Panc1 (cell line): ENCODE results near the gene PBOV1. TPM values are rescaled to one million over a fixed set of nuclear protein-coding genes. Genes with fewer than 3 reads are reported as not detected.

ENCODE experiments used
- ATAC-seq: fragments of 200-7000 bp; cut with Tn5 transposase; 2 replicates; pipeline ENCODE4 v1.9.1; 2020; ENCODE audit warnings: mild to moderate bottlenecking, moderate library complexity
- BruUV-seq: library from RNA; stranded (reverse); fragments of 400-500 nt; replicated peaks from 2 replicates; lab custom pipeline; 2021; lab: Mats Ljungman, UMichigan
- CTCF ChIA-PET: fragments of 300-600 bp; sonication (Branson Sonifier 250); formaldehyde crosslinking; loops from one replicate; lab custom pipeline; 2022; ENCODE audit warnings: antibody characterized with exemption; lab: Charles Lee
- POLR2A ChIA-PET: fragments of 300-600 bp; sonication (Branson Sonifier 250); formaldehyde crosslinking; loops from one replicate; lab custom pipeline; 2022; ENCODE audit warnings: antibody characterized with exemption; lab: Charles Lee
- DNase-seq: peaks from one replicate; pipeline ENCODE4 v3.0.0-alpha.2; 2010; ENCODE audit warnings: low read depth, low spot score
- H3K27ac ChIP-seq: 2 replicates; pipeline ENCODE4 v1.5.1; 2011; ENCODE audit warnings: mild to moderate bottlenecking, low read length, inconsistent platforms
- H3K27me3 ChIP-seq: fragments of 200-500 bp; sonication (Bioruptor generic); 2 replicates; pipeline ENCODE4 v1.6.0; 2014; ENCODE audit warnings: low read length, inconsistent platforms; ENCODE audit not compliant: control insufficient read depth, insufficient read depth
- H3K36me3 ChIP-seq: fragments of 200-500 bp; sonication (Bioruptor generic); 2 replicates; pipeline ENCODE4 v1.5.1; 2014; ENCODE audit warnings: inconsistent platforms, mild to moderate bottlenecking, low read length, moderate library complexity; ENCODE audit not compliant: control insufficient read depth, insufficient read depth
- H3K4me1 ChIP-seq: 2 replicates; pipeline ENCODE4 v1.5.1; 2011; ENCODE audit warnings: inconsistent platforms, mild to moderate bottlenecking, low read length, moderate library complexity; ENCODE audit not compliant: control insufficient read depth, insufficient read depth
- H3K4me3 ChIP-seq, 2 experiments: 2 replicates each; pipeline ENCODE4 v1.5.1; 2011 to 2012; ENCODE audit warnings: low read depth in 2 of 2, low read length in 2 of 2, mild to moderate bottlenecking in 2 of 2, inconsistent platforms in 1 of 2, moderate library complexity in 1 of 2
- H3K9me3 ChIP-seq: fragments of 200-500 bp; sonication (Bioruptor generic); 2 replicates; pipeline ENCODE4 v1.5.1; 2014; ENCODE audit warnings: low read depth, mild to moderate bottlenecking, inconsistent platforms, low read length, moderate library complexity; ENCODE audit not compliant: control insufficient read depth, insufficient read depth
- POLR2AphosphoS5 ChIP-seq: IDR thresholded peaks from 2 replicates; pipeline ENCODE4 v1.6.1; 2012; ENCODE audit warnings: mild to moderate bottlenecking, low read depth, low read length, moderate library complexity
- SIN3A ChIP-seq: IDR thresholded peaks from 2 replicates; pipeline ENCODE4 v1.6.1; 2012; ENCODE audit warnings: low read depth, mild to moderate bottlenecking, low read length, moderate library complexity, borderline replicate concordance; ENCODE audit not compliant: insufficient read depth
- TCF7L2 ChIP-seq: IDR thresholded peaks from 2 replicates; pipeline ENCODE4 v1.6.1; 2011; ENCODE audit warnings: mild to moderate bottlenecking, low read depth, low read length, inconsistent platforms
- in situ Hi-C: cut with HindIII; loops from 2 replicates; pipeline ENCODE4 v1.10.0; 2016; ENCODE audit warnings: low sequenced_read_pairs, low pct_unique_long_range_greater_than_20kb
- intact Hi-C: fragments of 100-400 bp; cut with micrococcal nuclease; formaldehyde crosslinking; loops from one replicate; pipeline ENCODE4 v1.10.0; 2022; ENCODE audit not compliant: unreplicated experiment
- total RNA-seq: library from RNA; stranded (reverse); gene quantifications from one replicate; pipeline ENCODE4 v1.2.1, GENCODE V29; 2021; ENCODE audit not compliant: unreplicated experiment
- TF ChIP-seq, protein P1 (sequence below): fragments of 450-650 bp; IDR thresholded peaks from 2 replicates; pipeline ENCODE4 v1.5.1; 2017; ENCODE audit warnings: mild to moderate bottlenecking
- TF ChIP-seq, protein P2 (sequence below), 2 experiments: IDR thresholded peaks; 2 replicates each; pipeline ENCODE4 v1.6.1; 2011 to 2012; ENCODE audit warnings: low read depth in 2 of 2, control low read depth in 1 of 2, low read length in 1 of 2, mild to moderate bottlenecking in 1 of 2, moderate library complexity in 1 of 2; ENCODE audit not compliant: insufficient read depth in 1 of 2

PBOV1 gene
- total RNA-seq, 1 experiment from 2014 or later, result not detected

DNA sequence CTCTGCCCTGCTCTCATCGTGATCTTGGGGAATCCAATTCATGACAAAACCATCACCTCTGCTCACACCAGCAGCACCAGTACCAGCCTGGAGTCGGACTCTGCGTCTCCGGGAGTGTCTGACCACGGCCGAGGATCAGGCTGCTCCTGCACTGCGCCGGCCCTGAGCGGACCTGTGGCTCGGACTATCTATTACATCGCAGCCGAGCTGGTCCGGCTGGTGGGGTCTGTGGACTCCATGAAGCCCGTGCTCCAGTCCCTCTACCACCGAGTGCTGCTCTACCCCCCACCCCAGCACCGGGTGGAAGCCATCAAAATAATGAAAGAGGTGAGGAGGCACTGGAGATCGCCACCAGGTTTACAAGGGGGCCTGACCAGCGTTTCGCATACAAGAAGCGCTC is 37.2 kb upstream of the PBOV1 start:
- Histone ChIP-seq H3K27me3 (no peaks in the 10 kb centered on the region; the same call in 1 of the 2 replicates), H3K9me3 (no peaks in the 10 kb centered on the region), H3K4me3 (no peak overlapping the region), H3K27ac (no peak overlapping the region), H3K36me3 (no peaks in the 10 kb centered on the region), H3K4me1 (no peaks in the 10 kb centered on the region)
- no TSS peak for BruUV-seq
- intact Hi-C loops (no loop called here), in situ Hi-C loops (no loop called here)
- CTCF ChIA-PET, result interaction anchor here (0.6 kb wide), 1 partner anchor 246 kb away, joined by 3 read pairs; no protein-coding TSS in a partner anchor
- DNase-seq (no peak), ATAC-seq (no peak)
- POLR2A ChIA-PET, result no interaction called here
- no peak for TF ChIP-seq POLR2AphosphoS5
- TF ChIP-seq, protein P1, sequence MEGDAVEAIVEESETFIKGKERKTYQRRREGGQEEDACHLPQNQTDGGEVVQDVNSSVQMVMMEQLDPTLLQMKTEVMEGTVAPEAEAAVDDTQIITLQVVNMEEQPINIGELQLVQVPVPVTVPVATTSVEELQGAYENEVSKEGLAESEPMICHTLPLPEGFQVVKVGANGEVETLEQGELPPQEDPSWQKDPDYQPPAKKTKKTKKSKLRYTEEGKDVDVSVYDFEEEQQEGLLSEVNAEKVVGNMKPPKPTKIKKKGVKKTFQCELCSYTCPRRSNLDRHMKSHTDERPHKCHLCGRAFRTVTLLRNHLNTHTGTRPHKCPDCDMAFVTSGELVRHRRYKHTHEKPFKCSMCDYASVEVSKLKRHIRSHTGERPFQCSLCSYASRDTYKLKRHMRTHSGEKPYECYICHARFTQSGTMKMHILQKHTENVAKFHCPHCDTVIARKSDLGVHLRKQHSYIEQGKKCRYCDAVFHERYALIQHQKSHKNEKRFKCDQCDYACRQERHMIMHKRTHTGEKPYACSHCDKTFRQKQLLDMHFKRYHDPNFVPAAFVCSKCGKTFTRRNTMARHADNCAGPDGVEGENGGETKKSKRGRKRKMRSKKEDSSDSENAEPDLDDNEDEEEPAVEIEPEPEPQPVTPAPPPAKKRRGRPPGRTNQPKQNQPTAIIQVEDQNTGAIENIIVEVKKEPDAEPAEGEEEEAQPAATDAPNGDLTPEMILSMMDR, result no peak
- no peak for TF ChIP-seq SIN3A
- no peak for TF ChIP-seq TCF7L2
- TF ChIP-seq, protein P2, sequence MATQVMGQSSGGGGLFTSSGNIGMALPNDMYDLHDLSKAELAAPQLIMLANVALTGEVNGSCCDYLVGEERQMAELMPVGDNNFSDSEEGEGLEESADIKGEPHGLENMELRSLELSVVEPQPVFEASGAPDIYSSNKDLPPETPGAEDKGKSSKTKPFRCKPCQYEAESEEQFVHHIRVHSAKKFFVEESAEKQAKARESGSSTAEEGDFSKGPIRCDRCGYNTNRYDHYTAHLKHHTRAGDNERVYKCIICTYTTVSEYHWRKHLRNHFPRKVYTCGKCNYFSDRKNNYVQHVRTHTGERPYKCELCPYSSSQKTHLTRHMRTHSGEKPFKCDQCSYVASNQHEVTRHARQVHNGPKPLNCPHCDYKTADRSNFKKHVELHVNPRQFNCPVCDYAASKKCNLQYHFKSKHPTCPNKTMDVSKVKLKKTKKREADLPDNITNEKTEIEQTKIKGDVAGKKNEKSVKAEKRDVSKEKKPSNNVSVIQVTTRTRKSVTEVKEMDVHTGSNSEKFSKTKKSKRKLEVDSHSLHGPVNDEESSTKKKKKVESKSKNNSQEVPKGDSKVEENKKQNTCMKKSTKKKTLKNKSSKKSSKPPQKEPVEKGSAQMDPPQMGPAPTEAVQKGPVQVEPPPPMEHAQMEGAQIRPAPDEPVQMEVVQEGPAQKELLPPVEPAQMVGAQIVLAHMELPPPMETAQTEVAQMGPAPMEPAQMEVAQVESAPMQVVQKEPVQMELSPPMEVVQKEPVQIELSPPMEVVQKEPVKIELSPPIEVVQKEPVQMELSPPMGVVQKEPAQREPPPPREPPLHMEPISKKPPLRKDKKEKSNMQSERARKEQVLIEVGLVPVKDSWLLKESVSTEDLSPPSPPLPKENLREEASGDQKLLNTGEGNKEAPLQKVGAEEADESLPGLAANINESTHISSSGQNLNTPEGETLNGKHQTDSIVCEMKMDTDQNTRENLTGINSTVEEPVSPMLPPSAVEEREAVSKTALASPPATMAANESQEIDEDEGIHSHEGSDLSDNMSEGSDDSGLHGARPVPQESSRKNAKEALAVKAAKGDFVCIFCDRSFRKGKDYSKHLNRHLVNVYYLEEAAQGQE (IDR thresholded peaks at IDR 0.05; ENCODE audit: insufficient read depth in 1 of 2, low read depth in 2 of 2, low read length in 1 of 2), result no peak

DNA sequence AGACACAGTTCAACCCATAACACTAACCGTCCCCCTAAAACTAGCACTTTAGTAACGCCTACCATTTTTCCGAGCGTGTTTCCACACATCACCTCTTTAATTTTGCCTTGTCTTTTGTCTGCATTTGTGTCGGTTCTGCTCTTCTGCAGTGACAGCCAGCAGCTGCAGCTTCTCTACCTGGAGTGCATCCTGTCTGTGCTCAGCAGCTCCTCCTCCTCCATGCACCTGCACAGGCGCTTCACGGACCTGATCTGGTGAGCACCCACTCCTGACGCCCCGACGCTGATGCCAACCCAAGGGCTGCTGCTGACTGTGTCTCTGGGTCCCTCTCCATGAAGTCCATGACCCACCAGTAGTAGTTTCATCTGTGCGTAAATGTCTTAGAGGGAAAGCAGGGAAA is 35.4 kb upstream of the PBOV1 start:
- in situ Hi-C loops (no loop called here), intact Hi-C loops (no loop called here)
- H3K36me3 ChIP-seq, result no peaks in the 10 kb centered on the region
- ChIA-PET CTCF (no interaction called here), POLR2A (no interaction called here)
- H3K4me1 ChIP-seq, result no peaks in the 10 kb centered on the region
- ATAC-seq (no peak), DNase-seq (no peak)
- no peak overlapping the region for H3K27ac ChIP-seq
- no peak overlapping the region for H3K4me3 ChIP-seq
- no peak for TF ChIP-seq TCF7L2
- TF ChIP-seq POLR2AphosphoS5, result no peak
- TF ChIP-seq, protein P2 (IDR thresholded peaks at IDR 0.05; ENCODE audit: insufficient read depth in 1 of 2, low read depth in 2 of 2, low read length in 1 of 2), result no peak
- no peak for TF ChIP-seq SIN3A
- TF ChIP-seq, protein P1, result no peak
- no TSS peak for BruUV-seq
- no peaks in the 10 kb centered on the region for H3K27me3 ChIP-seq
- H3K9me3 ChIP-seq, result no peaks in the 10 kb centered on the region
